Measurements from ENCODE around the gene GAS1. TPM values are rescaled to one million over a fixed set of nuclear protein-coding genes. Genes with fewer than 3 reads are reported as not detected.

Gene GAS1
- total RNA-seq, 2 donors from 2014 or later: 160 to 204 TPM

DNA sequence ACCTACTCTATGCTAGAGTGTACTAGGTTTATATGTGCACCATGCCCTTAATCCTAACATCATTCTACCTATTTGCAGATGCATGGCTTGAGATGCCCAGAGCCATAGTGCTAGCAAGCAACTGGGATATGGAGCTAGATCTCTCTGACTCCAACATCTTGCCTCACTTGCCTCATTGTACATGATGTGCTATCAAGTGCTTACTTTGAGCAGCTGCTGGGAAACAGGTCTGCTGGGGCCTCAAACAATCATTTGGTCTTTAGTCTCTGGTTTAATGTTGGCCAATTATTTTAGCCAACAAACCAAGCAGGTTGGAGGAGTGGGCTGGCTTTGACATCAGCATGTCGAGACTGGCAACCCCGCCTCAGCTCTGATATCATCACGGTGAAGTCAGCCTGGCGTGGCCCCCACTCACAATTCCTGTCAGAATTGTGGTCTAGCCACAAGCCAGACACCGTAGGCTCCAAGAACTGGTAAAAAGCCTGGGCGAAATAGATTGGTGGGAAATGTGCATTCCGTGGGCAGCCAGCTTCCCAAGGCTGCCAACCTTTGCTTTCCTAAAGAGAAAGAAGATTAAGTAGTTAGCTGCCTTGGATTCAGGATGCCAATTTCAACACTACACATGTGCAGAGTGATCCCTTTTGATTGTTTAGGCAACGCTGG lies 21.1 kb upstream of the GAS1 start:
- intact Hi-C loops (cut with DNase I): no loop called here
- DNase-seq (ENCODE audit: low spot score): peak; percentile 86

DNA sequence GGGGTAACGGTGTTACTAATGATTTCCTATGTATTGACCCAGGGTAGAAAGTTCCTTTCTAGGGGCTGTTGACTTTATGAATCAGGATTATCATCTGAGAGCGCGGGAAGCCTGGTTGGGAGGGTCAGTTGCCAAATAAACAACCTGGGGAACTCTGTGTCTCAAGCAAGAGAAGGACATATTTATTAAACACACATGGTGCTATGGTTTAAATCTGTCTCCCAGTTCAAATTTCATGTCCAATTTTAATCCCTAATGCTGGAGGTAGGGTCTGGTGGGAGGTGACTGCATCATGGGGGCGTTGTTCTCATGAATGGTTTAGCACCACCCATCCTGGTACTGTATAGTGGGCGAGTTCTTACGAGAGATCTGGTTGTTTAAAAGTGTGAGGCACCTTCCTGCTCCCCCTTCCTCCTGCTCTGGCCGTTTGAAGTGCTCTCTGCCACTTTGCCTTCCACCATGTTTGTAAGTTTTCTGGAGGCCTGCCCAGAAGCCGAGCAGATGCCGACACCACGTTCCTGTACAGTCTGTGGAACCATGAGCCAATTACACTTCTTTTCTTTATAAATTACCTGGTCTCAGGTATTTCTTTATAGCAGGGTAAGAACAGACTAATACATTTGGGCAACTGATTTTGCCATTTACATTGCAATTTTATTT lies 19.7 kb upstream of the GAS1 start:
- intact Hi-C loops (cut with DNase I): no loop called here
- no peak for DNase-seq (ENCODE audit: low spot score)

DNA sequence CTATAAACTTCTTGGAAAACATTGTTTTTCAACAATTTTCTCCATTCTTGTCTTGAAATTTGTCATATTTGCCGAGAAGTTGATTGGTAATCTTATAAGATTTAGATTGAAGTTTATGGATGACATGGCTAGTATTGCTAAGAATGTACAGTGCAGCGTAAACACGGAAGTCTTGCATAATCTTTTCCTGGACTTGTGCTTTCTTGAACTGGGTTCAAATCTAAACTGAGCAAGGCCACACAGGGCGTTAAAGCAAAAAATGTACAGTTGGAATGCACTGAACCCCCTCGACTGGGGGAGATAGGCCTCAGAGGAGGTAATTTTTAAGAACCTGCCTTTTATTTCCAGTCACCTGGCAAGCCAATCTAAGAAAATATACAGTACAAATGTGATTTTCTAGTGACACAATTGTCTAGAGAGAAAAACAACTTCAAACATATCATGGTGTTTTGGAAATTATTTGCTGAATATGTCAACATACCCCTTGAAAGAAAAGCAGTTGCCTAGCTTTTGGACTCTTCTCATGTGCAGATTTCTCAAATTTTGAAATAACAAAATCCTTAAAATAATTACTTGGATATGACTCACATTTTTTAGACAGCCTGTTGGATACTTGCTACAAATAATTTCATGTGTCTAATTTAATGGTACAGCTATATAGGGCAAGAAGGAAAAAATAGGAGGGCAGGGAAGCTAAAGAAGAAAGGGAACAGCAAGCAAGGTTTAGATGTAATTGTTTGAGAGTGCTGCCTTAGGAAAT lies 18.5 kb upstream of the GAS1 start:
- no peak for DNase-seq (ENCODE audit: low spot score)
- intact Hi-C loops (cut with DNase I): no loop called here

DNA sequence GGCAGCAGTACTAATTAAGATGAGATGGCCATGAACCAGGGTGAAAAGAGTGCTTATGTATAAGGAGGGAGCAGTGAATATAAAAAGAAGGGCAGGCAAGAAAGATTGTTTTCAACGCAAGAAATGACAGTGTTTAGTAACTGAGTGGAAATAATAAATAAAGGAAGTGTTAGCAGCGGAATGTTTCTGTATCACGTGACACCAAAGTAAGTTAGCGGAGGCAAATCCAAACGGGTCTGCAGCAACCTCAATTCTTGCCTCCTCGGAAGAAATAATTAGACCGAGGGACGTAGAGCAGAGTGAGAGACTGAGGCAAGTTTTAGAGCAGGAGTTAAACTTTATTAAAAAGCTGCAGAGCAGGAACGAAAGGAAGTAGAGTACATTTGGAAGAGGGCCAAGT lies 15.4 kb upstream of the GAS1 start:
- intact Hi-C loops (cut with DNase I): no loop called here
- DNase-seq (ENCODE audit: low spot score): no peak

DNA sequence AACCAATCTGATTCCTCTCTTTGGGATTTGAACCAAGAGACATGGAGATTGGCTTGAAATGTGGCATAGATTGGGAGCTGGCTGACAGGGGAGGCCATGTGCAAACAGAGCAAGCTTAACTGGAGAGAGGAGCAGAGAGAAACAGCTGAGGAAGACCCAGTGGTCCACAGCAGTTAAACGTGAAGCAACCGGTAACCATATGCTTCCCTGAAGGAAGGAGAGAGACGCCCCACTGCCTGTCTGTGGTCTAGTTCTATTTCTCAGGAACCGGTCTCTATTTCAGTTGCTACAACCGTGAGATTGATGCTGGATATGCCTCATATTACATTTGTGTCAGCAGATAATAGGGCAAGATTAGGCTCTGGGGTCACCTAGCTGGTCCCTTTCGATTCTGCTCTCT lies 13.6 kb upstream of the GAS1 start:
- intact Hi-C loops (cut with DNase I): no loop called here

DNA sequence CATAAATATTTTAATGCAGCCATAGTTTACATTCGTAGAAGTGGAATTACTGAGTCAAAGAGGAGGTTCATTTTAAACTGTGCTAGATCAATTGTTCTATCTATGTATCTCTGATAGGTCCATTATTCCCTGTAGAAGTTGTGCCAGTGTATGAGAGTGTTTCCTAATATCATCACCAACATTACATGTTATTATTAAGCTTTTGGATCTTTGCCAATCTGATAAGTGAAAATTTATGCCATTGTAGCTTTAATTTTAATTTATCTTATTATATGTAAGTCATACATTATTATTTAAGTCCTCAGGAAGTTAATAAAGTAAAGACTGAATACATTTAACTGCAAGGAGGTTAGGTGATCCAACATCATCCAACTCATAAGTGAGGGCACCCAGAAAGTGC lies 10.9 kb upstream of the GAS1 start:
- no peak for DNase-seq (ENCODE audit: low spot score)
- intact Hi-C loops (cut with DNase I): no loop called here

More for the DNA sequence above, 13.6 kb upstream of the GAS1 start:
- DNase-seq (ENCODE audit: low spot score): no peak

DNA sequence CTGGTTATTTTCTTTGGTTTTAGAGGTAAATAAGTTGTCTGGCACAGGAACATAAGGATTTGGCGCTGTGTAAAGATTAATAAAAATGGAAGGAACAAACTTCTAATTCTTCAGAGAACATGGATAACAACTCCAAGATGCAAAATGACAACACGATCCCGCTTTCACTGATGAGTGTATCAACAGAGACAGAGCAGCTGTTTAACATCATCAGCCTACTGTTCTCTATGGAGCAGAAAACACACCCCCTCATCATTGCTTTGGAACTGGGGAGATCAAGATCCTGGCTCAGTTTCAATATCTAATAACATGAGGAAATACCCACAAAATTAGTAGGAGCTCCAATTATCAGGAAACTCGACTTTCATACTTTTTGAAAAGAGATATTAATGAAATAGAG lies 8.3 kb upstream of the GAS1 start:
- no peak for DNase-seq (ENCODE audit: low spot score)
- intact Hi-C loops (cut with DNase I): no loop called here

DNA sequence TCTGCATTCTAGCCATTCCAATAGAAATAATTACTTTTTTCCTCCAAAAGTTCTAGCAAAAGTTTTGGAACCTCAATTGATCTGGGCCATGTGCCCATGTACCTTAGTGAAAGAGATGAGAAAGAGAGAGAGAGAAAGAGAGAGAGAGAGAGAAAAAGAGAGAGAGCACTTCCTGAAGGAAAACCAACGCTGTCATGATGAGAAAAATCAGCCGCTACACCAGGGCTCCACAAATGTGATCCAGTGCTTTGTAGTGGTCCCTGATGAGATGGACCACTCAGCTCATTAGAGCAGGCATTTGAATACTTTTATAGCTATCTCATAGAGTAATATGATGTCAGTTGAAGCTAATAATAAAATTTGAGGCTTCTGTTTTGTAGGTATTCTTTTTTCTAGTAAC lies 7.7 kb upstream of the GAS1 start:
- intact Hi-C loops (cut with DNase I): no loop called here
- DNase-seq (ENCODE audit: low spot score): no peak

DNA sequence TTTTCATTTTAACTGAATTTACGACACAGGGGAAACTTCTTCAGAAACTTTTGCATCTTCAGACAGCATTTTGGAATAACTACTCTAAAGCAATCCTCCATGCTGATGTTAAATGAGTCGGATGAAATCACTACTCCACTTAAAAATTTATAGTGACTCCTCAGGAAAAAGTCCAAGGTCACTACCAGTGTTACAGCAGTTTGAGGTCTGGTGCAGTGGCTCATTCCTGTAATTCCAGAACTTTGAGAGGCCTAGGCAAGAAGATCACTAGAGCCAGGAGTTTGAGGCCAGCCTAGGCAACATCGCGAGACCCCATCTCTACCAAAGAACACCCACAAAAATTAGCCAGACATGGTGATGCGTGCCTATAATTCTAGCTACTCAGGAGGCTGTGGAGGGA lies 5.9 kb upstream of the GAS1 start:
- intact Hi-C loops (cut with DNase I): no loop called here
- DNase-seq (ENCODE audit: low spot score): no peak

DNA sequence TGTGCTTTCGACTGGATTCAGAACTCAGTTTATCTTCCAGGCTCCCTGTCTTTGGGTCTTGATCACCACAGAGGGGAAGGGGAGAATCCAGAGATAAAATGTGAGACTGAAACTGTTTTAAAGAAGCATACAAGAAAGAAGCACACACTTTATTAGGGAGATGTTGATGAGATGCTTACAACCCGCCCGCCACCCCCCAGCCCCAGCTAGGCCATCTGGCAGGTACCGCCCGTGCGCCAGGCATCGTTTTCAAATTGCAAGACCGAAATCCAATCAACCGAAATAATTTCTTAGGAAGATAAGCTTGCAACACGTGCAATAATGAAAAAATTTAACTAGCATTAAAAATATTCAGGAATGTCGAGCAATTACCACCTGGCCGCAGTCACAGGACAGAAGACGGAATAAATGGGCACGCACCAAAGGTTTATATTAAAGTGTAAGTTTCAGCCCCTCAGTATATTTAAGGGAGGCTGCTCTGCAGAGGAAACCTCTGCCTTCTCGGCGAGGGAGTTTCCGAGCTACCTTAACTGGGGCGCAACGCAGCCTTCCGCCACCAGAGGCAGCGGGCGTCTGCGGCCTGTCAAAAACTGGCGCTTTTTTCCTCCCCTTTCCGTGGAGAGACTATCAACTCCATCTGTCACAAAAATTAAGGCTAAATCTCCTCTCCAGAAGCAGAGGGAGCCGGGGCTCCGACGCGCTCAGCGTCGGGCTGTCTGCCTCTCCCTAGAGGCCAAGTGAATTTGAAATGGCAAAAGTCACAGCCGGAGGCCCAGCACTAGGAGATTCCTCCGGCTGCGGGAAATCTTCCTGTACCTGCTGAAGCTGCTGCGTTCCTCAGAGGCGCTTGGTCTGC lies 996 bp upstream of the GAS1 start:
- intact Hi-C loops (cut with DNase I): loop anchor here (5.0 to 10.0 kb wide), 6 partner anchors 169 to 534 kb away; no protein-coding TSS in a partner anchor
- DNase-seq (ENCODE audit: low spot score): peak; percentile 94

DNA sequence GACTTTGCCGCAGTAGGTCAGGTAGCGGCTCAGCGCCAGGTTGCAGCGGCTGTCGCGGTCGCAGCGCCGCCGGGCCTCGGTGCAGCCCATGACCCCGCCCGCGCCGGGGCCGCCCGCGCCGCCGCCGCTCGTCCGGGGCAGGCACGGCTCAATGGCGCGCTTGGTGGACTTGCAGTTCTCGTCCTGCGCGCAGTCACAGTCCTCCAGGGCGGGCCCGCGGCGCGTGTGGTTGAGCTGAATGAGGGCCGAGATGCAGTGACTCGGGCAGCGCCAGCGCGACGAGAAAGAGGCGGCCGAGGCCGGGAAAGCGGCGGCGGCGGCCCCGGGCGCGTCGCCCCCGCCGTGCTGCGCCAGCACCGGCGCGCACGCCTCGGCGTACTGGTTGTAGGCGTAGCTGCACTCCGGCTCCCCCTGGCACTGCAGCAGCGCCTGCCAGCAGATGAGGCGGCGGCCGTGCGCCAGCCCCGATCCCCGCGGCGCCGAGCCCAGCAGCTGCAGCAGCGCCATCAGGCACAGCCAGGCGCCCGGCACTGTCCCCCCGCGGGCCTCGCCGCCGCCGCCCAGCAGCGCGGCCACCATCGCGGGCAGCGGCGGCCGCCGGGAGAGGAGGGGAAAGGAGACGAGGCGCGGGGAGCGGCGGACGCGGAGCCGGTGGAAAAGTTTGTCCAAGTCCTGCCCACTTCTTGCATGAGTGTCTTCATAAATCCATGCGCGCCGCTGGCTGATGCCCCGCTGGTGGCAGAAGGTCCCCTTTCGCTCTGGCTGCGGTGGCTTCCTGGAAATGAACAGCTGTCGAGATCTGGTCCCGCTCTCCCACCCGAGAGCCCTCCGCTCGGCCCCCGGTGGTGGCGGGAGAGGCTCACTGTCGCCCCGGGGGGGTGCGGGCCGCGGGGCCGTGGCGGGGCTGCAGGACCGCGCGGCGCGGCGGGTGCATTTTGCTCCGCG lies 833 bp downstream of the GAS1 start:
- peak; percentile 90 for DNase-seq (ENCODE audit: low spot score)
- intact Hi-C loops (cut with DNase I): loop anchor here (5.0 to 10.0 kb wide), 6 partner anchors 171 to 532 kb away; no protein-coding TSS in a partner anchor

DNA sequence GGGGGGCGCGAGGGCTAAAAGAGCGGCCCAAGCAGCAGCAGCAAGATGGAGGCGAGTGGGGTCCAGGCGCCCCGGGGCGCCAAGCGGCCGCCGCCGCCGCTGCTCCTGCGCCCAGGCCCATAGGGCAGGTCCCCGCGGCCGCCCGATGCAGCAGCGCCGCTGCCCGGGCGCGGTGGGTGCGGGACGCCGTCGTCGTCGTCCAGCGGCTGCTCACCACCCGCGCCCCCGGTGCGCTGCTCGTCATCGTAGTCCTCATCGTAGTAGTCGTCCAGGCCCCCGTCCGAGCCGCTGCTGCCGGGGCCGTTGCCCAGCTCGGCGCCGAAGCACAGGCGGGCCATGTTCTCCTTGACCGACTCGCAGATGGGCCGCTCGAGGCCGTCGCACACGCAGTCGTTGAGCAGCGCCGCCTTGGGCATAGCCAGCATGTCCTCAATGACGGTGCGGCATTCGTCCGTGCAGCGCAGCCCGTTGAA lies 1.5 kb downstream of the GAS1 start:
- intact Hi-C loops (cut with DNase I): loop anchor here (5.0 to 10.0 kb wide), 6 partner anchors 172 to 531 kb away; no protein-coding TSS in a partner anchor
- peak; percentile 84 for DNase-seq (ENCODE audit: low spot score)

DNA sequence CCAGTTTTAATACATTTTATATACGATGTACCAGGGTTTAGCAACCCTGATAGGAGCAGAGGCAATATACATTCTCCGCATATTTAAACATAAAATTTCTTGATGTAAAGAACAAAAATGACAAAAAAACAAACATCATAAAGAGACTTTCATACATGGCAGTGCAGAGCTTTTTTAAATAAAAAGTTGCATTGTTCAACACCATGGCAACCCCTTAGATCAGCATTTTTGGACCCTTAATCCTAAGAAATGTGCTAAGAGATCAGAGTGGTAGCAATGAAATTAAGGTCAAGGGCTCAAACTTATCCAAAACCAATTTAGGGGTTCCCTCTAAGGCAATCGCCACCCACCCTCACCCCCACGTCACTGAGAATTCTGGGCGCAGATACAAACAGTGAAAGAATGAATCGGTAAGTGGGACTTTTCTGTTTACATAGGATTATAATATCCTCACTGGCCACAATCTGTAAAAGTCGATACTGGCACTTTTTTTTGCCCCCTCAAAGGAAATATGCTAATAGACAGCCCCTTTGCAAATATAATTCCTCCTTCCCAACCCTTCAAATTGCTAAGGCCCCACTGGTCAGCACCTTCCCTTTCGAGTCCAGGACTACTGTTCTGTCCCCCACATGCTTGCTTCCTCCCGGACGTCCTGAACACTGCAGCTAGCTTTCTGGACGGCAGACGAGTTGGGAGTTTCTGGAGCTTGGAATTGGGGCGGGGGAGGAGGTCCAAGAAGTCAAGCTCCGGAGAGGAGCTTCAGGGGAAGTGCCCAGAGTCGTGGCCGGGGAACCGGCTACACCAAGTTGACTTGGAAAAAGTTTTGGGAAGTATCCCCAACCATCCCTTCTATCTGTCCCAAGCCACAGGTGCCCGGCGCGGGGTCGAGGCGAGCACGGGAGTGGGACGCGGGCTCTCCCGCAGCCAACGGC lies 2.2 kb downstream of the GAS1 start:
- intact Hi-C loops (cut with DNase I): loop anchor here (5.0 to 10.0 kb wide), 7 partner anchors 172 to 530 kb away; no protein-coding TSS in a partner anchor
- DNase-seq (ENCODE audit: low spot score): peak; percentile 76

DNA sequence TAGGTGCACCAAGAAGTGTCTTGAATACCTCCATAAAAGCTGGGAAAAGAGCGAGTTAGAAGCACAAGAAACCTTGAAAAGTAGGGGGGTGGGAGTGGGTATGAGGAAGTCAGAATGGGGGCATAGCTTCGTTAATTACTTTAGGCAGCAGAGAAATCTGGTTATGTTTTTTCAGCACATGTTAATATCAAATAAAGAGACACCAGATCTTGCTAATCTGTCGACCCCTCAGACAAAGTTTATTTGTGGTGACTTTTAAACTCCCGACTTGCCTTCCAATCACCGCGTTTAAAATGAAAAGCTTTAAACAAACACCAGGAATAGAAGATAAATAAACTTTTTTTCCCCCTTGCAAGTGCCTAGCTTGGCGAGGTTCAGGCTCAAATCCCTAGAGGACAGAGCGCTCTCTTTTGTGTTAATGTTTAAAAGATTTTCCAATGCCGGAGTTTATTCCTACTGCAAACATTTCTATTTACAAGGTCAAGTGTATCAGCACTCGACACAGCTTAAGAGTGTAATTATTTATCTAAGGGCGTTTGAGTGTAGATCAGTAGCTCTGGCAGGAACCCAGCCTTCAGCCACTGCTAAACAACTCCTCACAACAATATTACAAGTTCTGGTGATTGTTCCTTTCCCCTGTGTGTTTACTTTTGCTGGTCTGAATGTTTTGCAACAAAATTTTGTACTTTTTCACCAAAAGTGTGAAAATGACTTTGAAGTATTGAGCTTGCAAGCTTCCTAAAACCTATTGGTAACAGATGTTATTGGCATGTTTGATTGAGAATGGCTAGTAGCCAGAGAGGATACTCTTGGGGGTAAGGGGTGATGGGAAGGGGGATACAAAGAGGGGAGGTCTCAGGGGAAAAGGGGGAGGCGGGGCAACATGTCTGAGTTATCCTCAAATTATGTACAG lies 3.8 kb downstream of the GAS1 start:
- intact Hi-C loops (cut with DNase I): loop anchor here (5.0 to 10.0 kb wide), 5 partner anchors 219 to 529 kb away; no protein-coding TSS in a partner anchor
- DNase-seq (ENCODE audit: low spot score): no peak

DNA sequence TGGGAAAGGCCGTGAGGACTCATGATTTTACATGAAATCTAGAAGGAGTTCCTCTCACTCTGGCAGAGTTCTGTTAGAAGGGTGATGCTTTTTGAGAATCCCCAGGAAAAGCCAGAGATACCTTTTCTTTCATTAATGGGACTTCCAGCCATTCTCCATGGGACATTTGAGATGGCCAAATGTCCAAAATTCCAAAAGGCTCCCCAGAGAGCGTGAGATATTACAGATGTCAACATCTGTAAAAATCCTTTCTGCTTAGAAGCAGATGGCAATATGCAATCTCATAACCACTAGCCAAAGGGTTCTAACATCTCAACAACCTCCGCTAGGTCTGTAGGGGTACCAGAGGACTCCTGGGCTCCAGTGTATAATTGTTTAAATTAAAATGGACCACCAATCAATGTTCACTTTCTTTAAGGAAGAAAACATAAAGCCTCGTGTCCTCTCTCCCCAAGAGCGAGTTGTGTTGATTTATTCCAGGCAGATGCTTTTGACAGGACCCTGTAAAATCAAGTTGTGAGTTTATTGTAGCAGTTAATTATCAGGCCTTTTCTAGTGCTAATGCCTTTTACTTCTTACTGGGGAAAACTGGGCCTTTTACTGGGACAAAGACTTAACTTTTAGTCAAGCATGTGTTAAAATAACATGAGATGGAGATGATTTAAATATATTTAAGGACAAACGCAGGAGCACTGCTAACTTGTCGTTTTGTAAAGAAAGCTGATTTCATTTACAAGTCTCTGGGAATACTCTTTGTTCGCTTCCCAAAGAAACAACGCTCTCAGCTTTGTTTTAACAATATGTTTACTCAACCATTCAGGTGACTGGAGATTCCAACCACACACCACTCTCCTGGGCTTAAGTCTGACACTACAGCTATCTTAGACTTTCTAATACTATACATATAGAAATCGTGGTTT lies 4.8 kb downstream of the GAS1 start:
- intact Hi-C loops (cut with DNase I): loop anchor here (5.0 to 10.0 kb wide), 5 partner anchors 218 to 528 kb away; no protein-coding TSS in a partner anchor
- no peak for DNase-seq (ENCODE audit: low spot score)

All from posterior vena cava (tissue), 2 donors.